Measurements from ENCODE around the gene NREP.
"Not testable (repeated sequence)": the region's sequence is repeated elsewhere in the genome, so short reads cannot be mapped to it uniquely, and the experiment has no call there.

NREP gene

DNA sequence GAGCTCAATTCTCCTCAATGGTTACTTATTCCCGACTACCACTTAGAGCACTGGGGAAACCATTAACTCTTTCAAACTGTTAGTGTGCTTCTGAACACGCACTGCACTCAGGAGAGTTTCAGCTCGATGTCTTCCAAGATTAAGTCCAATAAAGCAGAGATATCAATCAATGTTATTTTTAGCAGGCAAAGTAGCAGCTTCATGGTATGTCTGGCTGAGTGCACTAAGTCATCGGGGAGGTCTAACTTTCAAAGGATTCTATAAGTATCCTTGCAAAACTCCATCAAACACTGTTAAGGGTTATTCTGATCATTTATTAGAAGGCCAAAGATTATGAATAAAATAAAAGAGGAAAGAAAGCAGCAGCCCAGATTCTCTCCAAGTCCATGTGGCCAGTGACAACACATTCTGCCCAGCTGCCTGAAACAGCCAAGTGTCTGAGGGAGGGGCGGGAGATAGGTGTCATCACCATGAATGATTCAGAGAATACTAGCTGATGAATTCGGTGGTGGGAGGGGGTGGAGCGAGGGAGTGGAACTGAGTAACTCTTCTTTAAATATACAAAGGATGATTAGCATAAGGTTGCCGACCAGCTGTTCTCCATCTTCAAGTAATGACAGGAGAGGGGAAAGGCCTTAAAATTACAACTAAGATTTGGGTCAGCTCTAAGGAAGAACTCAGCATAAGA is 21.3 kb downstream of the NREP start:
- peak; percentile 76 for DNase-seq

GRCh38 chr5:111734597-111734996 is 22.4 kb downstream of the NREP start:
- DNase-seq: no peak

GRCh38 chr5:111734013-111734412 is 23.0 kb downstream of the NREP start:
- DNase-seq: no peak

GRCh38 chr5:111733571-111733970 is 23.4 kb downstream of the NREP start:
- DNase-seq: no peak

- no peak for DNase-seq
Measured at GRCh38 chr5:111731638-111732037, 25.4 kb downstream of the NREP start.

DNA sequence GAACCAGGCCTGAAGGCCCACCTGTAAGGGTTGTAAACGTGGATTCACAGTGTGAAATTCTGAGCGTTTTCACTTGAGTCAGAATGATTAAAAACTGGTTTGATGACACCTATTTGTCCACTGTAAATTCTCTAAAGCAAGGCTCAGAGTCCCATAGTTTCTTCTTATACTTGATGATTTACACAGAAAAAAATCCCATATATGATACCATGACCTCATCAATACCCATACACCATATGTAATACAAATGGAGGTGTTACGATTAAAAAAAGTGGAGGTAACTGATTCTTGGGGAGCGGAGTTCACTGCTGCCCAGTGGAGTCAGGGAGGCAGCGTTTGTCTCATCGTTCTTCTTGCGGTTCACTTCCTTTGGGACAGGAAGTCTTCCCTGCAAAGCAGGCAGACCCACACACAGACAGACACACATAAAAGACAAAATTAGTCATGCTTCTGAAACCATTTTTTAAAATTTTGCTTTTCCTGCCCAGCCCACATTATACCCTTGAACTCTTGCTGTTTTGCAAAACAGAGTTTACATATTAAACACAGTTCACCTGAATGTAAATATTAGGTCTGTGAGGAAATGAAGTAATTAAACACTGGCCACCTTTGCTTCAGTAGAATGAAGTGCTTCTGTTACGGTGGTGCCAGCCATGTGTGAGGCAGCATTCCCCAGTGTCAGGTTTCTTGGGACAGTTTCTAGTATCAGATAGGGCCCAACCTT is 26.2 kb downstream of the NREP start:
- no peak for DNase-seq

GRCh38 chr5:111728941-111729340 is 28.1 kb downstream of the NREP start:
- no peak for DNase-seq

GRCh38 chr5:111726986-111727385 is 30.0 kb downstream of the NREP start:
- no peak for DNase-seq

GRCh38 chr5:111722140-111722539 is 34.9 kb downstream of the NREP start:
- DNase-seq: no peak

DNA sequence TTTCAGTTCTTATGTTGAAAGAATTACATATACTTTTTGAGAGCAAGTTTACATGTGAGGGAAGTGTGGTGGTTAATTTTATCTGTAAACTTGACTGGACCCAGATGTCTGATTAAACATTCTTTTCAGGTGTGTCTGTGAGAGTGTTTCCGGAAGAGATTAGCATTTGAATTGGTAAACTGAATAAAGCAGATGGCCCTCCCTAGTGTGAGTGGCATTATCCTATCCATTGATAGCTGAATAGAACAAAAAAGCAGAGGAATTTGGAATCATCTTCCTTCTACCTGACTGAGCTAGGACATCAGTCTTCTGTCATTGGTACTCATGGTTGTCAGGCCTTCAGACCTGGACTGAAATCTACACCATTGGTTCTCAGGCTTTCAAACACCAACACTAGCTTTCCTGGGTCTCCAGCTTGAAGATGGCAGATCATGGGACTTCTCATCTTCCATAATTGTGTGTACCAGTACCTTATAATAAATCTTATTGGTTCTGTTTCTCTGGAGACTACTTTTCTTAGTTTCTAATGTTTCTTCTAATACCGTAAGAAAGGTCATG is 36.6 kb downstream of the NREP start:
- DNase-seq: no peak

DNA sequence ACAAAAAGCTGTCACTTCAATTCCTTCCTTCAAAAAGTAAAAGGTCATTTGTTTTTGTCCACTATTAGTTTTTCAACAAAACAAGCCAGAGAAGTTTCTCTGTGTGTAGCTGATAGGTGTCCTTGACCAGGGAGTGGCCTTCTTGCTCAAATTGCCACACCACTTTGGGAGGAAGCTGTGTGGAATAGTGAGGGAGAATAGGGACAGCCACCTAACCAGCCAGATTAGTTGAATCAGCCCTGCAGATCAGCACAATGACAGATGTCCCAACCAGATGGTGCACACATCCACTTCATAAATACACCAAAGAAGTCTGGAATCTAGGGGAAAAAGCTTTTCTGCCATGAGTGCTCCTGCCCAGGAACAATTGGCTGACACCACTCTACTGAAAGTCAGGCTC is 37.2 kb downstream of the NREP start:
- DNase-seq: no peak

- DNase-seq: not testable (repeated sequence)
Measured at GRCh38 chr5:111716789-111717188, 40.2 kb downstream of the NREP start.

GRCh38 chr5:111707630-111708164 is 49.3 kb downstream of the NREP start:
- DNase-seq: no peak

- no peak for DNase-seq
Measured at GRCh38 chr5:111706345-111706744, 50.6 kb downstream of the NREP start.

GRCh38 chr5:111704452-111705085 is 52.4 kb downstream of the NREP start:
- no peak for DNase-seq

- DNase-seq: no peak
Measured at GRCh38 chr5:111703662-111704061, 53.3 kb downstream of the NREP start.

DNA sequence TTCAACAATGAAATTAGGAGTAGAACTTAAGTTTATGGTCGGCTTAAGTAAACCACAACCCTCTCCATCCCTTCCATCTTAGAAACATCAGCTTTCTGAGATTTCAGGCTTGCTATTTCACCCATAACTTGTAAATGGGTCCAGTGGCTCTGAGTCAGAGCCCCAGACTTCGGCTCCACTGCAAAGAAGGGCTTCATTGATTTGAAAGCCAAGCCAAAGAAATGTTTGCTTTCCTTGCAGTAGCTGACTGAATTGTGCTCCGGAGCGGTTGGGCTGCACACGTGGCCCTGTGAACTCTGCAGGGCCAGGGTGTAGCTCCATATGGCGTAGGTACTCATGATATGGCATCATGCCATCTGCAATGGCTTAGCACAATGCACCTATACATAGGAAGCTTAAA is 57.0 kb downstream of the NREP start:
- no peak for DNase-seq

GRCh38 chr5:111699324-111699723 is 57.7 kb downstream of the NREP start:
- no peak for DNase-seq

- DNase-seq: peak; percentile 63
Measured at GRCh38 chr5:111697881-111698757, 58.9 kb downstream of the NREP start.

DNA sequence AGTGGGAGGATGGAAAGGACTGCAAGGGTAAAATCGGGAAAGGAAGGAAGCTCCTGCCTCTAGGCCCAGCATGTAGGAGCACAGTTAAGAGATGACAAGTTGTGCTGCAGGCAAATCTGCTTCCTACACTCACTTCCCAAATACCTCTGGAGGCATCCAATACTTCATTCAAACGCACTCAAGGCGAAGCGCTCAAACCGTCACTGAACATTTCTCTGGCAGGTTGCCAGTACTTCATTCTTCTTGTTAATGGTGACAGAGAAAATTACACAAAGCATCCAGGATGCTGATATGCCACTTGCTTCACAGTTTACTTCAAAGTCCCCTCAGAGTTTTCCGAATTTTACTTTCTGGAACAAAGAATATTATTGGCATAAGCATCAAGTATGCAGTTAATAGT is 59.8 kb downstream of the NREP start:
- DNase-seq: no peak

DNA sequence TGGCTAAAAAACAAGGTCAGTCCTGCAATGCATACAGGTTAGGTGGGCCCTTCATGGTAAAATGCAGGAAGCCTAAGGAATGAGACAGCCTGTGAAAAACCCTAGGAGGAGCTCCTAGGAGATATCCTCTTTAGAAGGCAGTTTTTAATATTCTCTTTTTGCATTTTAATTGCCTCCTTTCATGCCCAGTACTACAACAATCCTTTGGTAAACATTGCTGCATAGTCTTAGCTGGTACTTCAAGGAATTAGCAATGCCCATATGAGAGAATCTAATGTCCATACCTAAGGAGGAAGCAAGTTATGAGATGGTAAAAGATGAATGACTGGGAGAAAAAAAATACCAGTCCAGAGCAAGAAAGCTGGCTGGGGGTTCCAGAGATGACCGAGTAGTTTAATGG is 61.0 kb downstream of the NREP start:
- DNase-seq: no peak

GRCh38 chr5:111694133-111694532 is 62.9 kb downstream of the NREP start:
- peak; percentile 68 for DNase-seq

GRCh38 chr5:111691914-111692313 is 65.1 kb downstream of the NREP start:
- DNase-seq: no peak
